OCI-LY7 (cell line): Measurements from ENCODE around the gene PSMD5. TPM values are rescaled to one million over a fixed set of nuclear protein-coding genes. Genes with fewer than 3 reads are reported as not detected.

ENCODE experiments used
- BruUV-seq: library from RNA; stranded (reverse); fragments of 400-500 nt; replicated peaks from 2 replicates; lab custom pipeline; 2021; lab: Mats Ljungman, UMichigan
- CTCF ChIA-PET: fragments of 300-600 bp; sonication (Branson Sonifier 250); formaldehyde crosslinking; loops from one replicate; lab custom pipeline; 2022; ENCODE audit warnings: antibody characterized with exemption; ENCODE audit not compliant: unreplicated experiment; lab: Charles Lee
- POLR2A ChIA-PET: fragments of 300-600 bp; sonication (Branson Sonifier 250); formaldehyde crosslinking; loops from one replicate; lab custom pipeline; 2022; ENCODE audit warnings: antibody characterized with exemption; lab: Charles Lee
- DNase-seq: peaks from one replicate; pipeline ENCODE4 v3.0.0-alpha.2; 2015; ENCODE audit warnings: low spot score
- H2AFZ ChIP-seq: fragments of 200-600 bp; sonication (generic), shearing (Covaris generic); 2 replicates; pipeline ENCODE4 v1.6.1; 2014; ENCODE audit warnings: mild to moderate bottlenecking, antibody characterized with exemption, low read length, moderate library complexity
- H3K27ac ChIP-seq: fragments of 200-600 bp; sonication (generic); 2 replicates; pipeline ENCODE4 v1.5.1; 2014; ENCODE audit warnings: mixed run types, low read depth, mild to moderate bottlenecking, moderate library complexity, low read length, inconsistent platforms; ENCODE audit not compliant: poor library complexity, severe bottlenecking
- H3K36me3 ChIP-seq: fragments of 200-600 bp; sonication (generic); 2 replicates; pipeline ENCODE4 v1.6.1; 2014; ENCODE audit warnings: mild to moderate bottlenecking, antibody characterized with exemption, low read length, moderate library complexity, mixed read lengths; ENCODE audit not compliant: insufficient read depth
- H3K4me1 ChIP-seq: fragments of 200-600 bp; sonication (generic); 2 replicates; pipeline ENCODE4 v1.5.1; 2014; ENCODE audit warnings: mild to moderate bottlenecking, low read length; ENCODE audit not compliant: insufficient read depth, poor library complexity, severe bottlenecking
- H3K4me2 ChIP-seq: fragments of 200-600 bp; sonication (generic); 2 replicates; pipeline ENCODE4 v1.6.1; 2014; ENCODE audit warnings: mild to moderate bottlenecking, low read length
- H3K4me3 ChIP-seq: fragments of 200-600 bp; sonication (generic); 2 replicates; pipeline ENCODE4 v1.5.1; 2014; ENCODE audit warnings: mild to moderate bottlenecking, low read depth, low read length; ENCODE audit not compliant: poor library complexity, severe bottlenecking
- H3K79me2 ChIP-seq: fragments of 200-600 bp; sonication (generic); 2 replicates; pipeline ENCODE4 v1.6.1; 2016; ENCODE audit warnings: low read depth, mild to moderate bottlenecking, low read length, moderate library complexity, mixed read lengths; ENCODE audit not compliant: insufficient read depth
- H3K9me2 ChIP-seq: fragments of 200-600 bp; sonication (generic); 2 replicates; pipeline ENCODE4 v1.6.1; 2016; ENCODE audit warnings: mild to moderate bottlenecking, low read length, mixed read lengths; ENCODE audit not compliant: insufficient read depth
- H3K9me3 ChIP-seq: fragments of 200-600 bp; sonication (generic); 2 replicates; pipeline ENCODE4 v1.6.1; 2014; ENCODE audit warnings: mild to moderate bottlenecking, mixed run types, low read length, mixed read lengths
- H4K20me1 ChIP-seq: fragments of 200-600 bp; sonication (generic); 2 replicates; pipeline ENCODE4 v1.6.1; 2014; ENCODE audit warnings: mild to moderate bottlenecking, antibody characterized with exemption, low read length, moderate library complexity, mixed read lengths; ENCODE audit not compliant: insufficient read depth
- CTCF ChIP-seq: fragments of 200-600 bp; sonication (generic); conservative IDR thresholded peaks from 2 replicates; pipeline ENCODE4 v1.5.1; 2014; ENCODE audit warnings: mild to moderate bottlenecking, antibody characterized with exemption, low read length, moderate library complexity, mixed read lengths
- EZH2phosphoT487 ChIP-seq: fragments of 200-600 bp; sonication (generic); IDR thresholded peaks from 2 replicates; pipeline ENCODE4 v1.6.1; 2018; ENCODE audit warnings: low read depth, borderline replicate concordance, mild to moderate bottlenecking, mixed run types, antibody characterized with exemption, low read length, moderate library complexity, mixed read lengths
- intact Hi-C: fragments of 100-400 bp; cut with micrococcal nuclease; formaldehyde crosslinking; loops from one replicate; pipeline ENCODE4 v1.10.0; 2022; ENCODE audit not compliant: unreplicated experiment
- total RNA-seq, 2 experiments: library from RNA; depleted of rRNA in 1 of 2; stranded (reverse); fragments of >200 nt in 1 of 2; shearing (Covaris generic) in 1 of 2; gene quantifications; 2 replicates each; pipeline ENCODE4 v1.2.3, GENCODE V29; 2014 to 2022

The PSMD5 gene
- total RNA-seq, 2 experiments from 2014 or later: 12.0 to 33.3 TPM

GRCh38 chr9:120859361-120859760 is 16.6 kb upstream of the PSMD5 start:
- Histone ChIP-seq H3K79me2 (no peaks in the 10 kb centered on the region), H3K27ac (no peak overlapping the region), H3K4me2 (no peak overlapping the region), H4K20me1 (no peaks in the 10 kb centered on the region), H3K36me3 (peaks cover 99% of the 10 kb centered on the region), H3K9me2 (no peaks in the 10 kb centered on the region), H3K9me3 (no peaks in the 10 kb centered on the region), H3K4me1 (no peaks in the 10 kb centered on the region), H3K4me3 (no peak overlapping the region), H2AFZ (no peak overlapping the region)
- DNase-seq: no peak
- no peak for TF ChIP-seq CTCF
- no peak for TF ChIP-seq EZH2phosphoT487
- intact Hi-C loops: no loop called here
- ChIA-PET POLR2A (interaction anchor here (0.7 kb wide), 1 partner anchor 8 kb away, joined by 5 read pairs; no protein-coding TSS in a partner anchor), CTCF (no interaction called here)
- BruUV-seq: no TSS peak

GRCh38 chr9:120857902-120858301 is 15.2 kb upstream of the PSMD5 start:
- Histone ChIP-seq H3K27ac (no peak overlapping the region), H3K4me1 (no peaks in the 10 kb centered on the region), H4K20me1 (no peaks in the 10 kb centered on the region), H3K36me3 (peaks cover 97% of the 10 kb centered on the region), H3K9me2 (no peaks in the 10 kb centered on the region), H3K4me3 (no peak overlapping the region), H3K79me2 (no peaks in the 10 kb centered on the region), H3K9me3 (no peaks in the 10 kb centered on the region), H2AFZ (no peak overlapping the region), H3K4me2 (no peak overlapping the region)
- CTCF ChIA-PET: no interaction called here
- BruUV-seq: no TSS peak
- POLR2A ChIA-PET: no interaction called here
- TF ChIP-seq CTCF: no peak
- no peak for TF ChIP-seq EZH2phosphoT487
- DNase-seq: no peak
- intact Hi-C loops: no loop called here

- peaks cover 97% of the 10 kb centered on the region for H3K36me3 ChIP-seq
- no peak for DNase-seq
- H4K20me1 ChIP-seq: no peaks in the 10 kb centered on the region
- no peak overlapping the region for H3K27ac ChIP-seq
- no peaks in the 10 kb centered on the region for H3K79me2 ChIP-seq
- no peak overlapping the region for H3K4me2 ChIP-seq
- TF ChIP-seq EZH2phosphoT487 (no peak), CTCF (no peak)
- intact Hi-C loops: no loop called here
- no peaks in the 10 kb centered on the region for H3K9me2 ChIP-seq
- ChIA-PET CTCF (no interaction called here), POLR2A (no interaction called here)
- H3K4me1 ChIP-seq: no peaks in the 10 kb centered on the region
- no peaks in the 10 kb centered on the region for H3K9me3 ChIP-seq
- H2AFZ ChIP-seq: no peak overlapping the region
- H3K4me3 ChIP-seq: no peak overlapping the region
- BruUV-seq: no TSS peak
These were observed 14.8 kb upstream of the PSMD5 start for GRCh38 chr9:120857481-120857880.
